GM21367 (cell line): ENCODE data around the gene GOLPH3.
A peak's percentile ranks its signal among the peaks of the same experiment; 100 is the strongest.
"Not testable (repeated sequence)": the region's sequence is repeated elsewhere in the genome, so short reads cannot be mapped to it uniquely, and the experiment has no call there.

Experiments
- ATAC-seq: cut with Tn5 transposase; IDR thresholded peaks from one replicate; pipeline ENCODE4 v1.9.1; 2021; ENCODE audit not compliant: unreplicated experiment

The GOLPH3 gene

DNA sequence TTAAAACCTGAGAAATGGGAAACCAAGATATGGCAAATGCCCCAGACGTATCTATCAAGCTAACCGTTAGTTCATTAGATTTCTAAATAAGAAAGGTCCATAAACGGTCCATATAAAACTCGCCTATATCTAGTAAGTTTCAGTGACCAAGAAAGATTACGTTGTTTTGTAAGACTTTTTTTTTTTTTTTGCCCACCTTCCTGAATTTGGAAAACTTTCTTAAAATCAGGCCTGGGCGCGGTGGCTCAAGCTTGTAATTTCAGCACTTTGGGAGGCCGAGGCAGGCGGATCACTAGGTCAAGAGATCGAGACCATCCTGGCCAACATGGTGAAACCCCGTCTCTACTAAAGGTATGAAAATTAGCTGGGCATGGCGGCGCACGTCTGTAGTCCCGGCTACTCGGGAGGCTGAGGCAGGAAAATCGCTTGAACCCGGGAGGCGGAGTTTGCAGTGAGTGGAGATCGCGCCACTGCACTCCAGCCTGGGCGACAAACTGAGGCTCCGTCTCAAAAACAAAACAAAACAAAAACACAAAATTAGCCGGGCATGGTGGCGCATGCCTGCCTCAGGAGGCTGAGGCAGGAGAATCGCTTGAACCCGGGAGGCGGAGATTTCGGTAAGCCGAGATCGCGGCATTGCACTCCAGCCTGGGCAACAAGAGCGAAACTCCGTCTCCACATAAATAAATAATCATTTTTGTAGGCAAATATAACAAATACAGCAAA, 1.8 kb downstream of the GOLPH3 start:
- not testable (repeated sequence) for ATAC-seq

DNA sequence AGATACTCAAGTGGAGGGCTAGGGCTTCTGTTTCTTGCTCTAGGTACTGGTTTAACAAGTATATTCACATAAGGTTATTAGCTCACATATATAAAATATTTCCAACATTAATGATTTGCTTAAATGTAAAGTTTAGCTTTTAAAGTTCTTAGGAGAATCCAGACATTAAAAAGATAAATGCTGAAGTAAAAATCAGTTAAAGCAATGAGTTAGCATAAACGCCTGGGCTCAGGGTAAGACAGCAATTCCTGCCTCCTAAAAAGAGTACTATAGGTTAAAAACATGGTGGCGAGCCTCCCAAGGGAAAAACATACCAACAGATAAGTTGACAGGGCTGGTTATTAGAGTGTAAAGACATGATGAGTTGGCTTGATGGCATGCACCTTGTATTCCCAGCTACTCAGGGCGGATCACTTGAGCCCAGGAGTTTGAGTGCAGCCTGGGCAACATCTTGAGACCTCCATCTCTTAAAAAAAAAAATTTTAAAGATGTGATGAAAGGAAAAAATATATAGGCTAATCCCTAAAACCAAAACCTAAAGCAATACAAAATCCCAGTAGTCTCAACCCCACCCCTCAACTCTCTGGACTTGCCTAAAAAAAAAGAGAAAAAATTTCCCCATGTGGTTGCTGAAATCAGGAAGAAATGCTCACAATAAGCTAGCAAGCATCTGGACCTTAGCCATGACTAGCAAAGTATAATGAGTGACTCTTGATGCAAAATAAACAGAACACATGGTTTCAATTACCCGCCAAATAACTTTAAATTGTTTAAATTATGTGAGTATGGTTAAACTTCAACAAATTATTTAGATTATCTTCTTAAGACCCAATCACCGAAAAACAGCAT, 3.6 kb downstream of the GOLPH3 start:
- no peak for ATAC-seq

DNA sequence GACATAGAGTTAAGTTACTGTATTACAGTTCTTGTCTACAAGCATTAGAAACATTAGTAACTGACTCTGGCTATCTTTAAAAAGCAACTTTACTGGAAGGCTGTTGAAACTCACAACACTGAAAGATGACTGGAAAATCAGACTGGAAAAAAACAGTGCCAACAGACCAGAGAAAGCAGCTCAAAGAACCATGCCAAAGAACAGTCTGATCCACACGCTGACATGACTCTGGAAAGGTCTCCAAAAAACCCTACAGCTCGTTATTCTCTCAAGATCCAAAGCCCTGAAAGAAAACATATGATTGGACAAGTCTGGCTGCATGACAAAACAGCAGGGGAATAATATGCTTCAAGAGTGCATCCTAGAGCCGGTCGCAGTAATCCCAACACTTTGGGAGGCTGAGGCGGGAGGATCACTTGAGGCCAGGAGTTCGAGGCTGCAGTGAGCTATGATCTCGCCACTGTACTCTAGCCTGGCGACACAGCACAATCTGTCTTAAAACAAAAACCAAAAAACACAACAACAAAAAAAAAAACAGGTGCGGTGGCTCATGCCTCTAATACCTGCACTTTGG, 5.6 kb downstream of the GOLPH3 start:
- no peak for ATAC-seq

DNA sequence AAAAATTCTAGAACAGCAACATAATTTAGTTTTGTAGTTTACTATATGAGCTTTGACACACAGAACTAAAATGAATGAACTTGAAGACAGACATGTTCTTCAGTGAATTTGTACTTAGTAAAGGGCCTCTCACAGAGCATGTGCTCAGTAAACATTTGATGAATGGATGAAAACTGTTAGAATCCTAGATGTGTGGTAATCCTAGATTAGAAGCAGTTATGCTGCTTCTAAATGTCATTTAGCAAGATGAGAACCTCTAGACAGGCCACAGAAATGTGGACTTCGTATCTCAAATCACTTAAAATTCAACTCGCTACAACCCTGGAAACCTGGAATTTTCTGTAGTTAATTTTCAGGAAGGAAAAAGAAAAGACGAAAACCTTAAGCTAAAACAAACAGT, 8.5 kb downstream of the GOLPH3 start:
- no peak for ATAC-seq

DNA sequence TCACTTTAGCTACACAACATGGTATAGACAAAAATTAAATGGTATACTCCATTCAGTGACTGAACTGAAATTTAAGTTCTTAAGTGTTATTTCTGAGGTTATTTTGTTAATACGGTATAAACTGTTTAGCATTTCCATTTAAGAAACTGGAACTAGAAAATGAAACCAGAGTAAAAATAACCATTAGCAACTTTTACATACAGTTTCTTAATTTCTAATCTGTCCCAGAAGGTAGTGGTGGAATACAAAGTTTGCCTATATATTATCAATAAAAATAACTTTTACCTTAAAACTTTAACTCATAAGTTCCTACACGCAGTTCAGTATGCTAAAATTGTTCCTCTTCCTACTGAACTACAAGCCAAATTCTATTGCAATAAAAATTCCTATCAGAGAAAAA, 10.3 kb downstream of the GOLPH3 start:
- peak; percentile 50 for ATAC-seq

DNA sequence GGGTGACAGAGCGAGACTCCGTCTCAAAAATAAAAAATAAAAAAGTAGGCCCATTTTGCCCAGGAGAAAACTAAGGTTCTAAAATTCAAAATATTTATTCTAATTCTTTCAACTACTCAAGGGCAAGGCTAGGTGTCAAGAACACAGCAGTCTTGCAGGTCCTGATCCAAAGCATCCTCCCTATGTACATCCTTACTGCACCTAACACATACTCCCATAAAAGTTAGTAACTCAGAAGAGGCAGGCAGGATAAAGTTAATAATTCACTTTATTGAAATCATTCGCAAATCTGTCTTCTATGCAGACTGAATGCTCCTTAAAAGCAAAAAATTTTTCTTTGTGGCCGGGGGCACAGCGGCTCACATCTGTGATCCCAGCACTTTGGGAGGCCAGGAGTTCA, 11.1 kb downstream of the GOLPH3 start:
- ATAC-seq, result no peak

DNA sequence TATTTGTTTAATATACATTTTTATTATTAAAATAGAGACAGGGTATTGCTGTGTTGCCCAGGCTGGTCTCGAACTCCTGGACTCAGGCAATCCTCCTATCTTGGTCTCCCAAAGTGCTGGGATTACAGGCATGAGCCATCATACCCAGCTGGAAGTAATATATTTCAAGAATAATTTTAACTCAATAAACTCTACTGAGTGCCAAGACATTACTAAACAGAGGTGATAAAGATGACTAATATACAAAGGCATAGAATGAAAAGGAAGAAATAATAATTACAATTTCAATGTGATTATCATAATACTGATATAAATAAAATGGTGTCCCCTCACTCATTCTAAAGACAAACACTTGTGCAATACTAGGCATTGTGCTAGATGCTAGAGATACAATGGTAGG, 13.9 kb downstream of the GOLPH3 start:
- ATAC-seq, result no peak

DNA sequence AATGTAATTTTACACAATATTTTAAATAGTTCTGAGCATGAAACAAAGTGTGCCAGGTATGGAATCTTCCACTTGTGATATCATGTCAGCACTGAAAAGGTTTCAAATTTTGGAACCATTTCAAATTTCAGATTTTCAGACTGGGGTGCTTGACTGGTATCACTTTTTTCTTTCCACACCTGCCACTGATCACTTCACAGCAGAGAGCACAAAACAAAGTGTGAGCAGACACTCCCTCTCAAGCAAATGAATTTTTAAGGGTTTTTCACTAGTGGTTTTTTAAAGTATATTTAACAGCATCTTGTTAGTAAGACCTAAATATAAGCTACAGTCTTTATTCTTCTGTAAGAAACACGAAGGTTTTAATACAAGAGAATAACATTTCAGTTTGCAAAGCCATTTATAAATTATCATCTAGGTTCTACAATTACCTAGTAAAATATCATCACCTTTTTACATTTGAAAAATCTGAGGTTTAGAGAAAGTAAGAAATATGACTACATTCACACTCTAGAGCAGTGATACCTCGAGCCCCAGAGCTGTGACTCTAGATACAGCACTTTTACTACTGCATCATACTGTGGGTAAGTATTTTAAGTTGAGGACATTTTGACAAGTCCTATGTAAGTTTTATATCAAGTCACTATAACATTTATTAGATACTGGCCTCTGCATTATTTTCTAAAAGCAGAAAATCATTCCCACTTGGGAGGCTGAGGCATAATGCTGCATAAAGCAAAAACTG, 14.6 kb downstream of the GOLPH3 start:
- no peak for ATAC-seq

DNA sequence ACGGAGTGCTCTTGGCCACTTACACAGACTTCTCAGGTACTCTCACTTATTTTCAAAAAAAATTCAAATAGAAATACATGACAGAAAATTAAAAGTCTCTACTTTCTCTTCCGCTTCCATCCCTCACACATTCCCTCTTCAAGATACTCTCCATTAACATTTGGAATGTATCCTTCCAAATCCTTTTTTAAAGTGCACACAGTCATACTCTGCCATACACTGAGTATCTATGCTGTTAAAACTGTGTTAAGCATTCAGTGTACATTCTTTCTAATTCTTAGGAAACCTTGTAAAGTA, 15.5 kb downstream of the GOLPH3 start:
- no peak for ATAC-seq

DNA sequence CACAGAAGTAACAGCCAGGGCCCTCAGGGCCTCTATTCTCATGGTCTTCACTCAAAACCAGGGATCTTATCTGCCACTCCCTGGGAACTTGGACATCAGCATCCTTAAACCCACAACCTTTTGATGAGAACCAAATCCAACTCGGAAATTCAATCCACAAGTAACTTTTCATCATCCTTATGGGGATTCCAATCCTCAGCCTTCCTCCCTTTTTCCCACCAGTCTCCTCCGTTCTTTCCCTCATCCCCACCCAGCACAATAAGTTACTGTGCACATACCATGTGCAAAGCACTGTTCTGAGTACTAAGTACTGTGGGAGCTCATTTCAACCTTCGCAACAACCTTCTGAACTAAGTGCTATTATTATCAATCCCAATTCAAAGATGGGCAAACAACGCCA, 17.0 kb downstream of the GOLPH3 start:
- ATAC-seq, result no peak

DNA sequence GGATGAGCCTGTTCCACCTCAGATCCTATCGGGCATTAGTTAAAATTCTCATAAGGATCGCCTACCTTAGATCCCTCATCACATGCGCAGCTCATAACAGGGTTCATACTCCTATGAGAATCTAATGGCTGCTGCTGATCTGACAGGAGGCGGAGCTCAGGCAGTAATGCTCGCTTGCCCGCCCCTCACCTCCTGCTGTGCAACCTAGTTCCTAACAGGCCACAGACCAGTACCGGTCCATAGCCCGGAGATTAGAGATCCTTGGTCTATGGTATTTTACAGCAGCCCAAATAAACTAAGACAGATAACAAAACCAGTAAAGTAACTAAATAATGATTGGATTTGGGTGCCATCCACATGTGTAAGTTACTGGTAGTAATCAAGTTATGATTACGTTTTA, 17.5 kb downstream of the GOLPH3 start:
- no peak for ATAC-seq

DNA sequence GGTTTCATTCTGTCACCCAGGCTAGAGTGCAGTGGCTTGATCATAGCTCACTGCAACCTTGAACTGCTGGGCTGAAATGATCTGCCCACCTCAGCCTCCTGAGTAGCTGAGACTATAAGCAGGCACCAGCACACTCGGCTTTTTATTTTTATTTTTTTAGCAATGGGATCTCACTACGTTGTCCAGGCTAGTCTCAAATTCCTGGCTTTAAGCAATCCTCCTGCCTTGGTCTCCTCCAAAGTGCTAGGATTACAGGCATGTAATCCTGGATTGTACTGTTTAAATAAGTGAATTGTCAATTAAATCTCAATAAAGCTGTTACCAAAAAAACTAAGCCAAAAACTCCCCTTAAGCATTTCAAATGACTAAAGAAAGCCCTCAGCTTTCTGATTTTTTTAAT, 18.9 kb downstream of the GOLPH3 start:
- ATAC-seq, result no peak

DNA sequence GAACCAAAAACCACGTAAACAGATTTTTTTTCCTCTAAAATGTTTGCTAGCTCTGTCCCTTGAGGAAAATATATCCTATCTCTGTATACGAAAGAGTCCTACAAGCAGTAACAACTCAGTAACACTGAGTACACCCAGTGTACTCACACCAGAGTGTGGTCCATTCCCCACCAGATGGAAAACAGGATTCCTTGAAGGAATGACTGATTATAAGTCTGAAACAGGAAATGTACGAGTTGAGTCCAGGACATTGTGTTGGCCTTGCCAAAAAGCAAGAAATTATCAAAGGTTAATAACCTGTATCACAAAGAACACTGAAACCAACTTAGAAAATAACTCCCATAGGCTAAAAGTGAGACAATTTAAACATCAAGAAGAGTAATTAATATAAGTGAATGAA, 20.4 kb downstream of the GOLPH3 start:
- ATAC-seq, result no peak

DNA sequence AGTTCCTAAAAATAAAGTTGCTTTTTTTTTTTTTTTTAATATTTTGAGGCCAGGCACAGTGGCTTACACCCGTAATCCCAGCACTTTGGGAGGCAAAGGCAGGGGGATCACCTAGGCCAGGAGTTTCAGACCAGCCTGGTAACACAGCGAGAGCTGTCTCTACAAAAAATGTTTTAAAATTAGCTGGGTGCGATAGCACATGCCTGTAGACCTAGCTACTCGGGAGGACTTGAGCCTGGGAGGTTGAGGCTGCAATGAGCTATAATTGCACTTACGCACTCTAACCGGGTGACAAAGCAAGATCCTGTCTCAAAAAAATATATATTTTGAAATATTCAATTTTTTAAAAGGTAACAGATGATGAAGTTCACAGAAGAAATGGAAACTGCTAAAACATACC, 22.9 kb downstream of the GOLPH3 start:
- no peak for ATAC-seq

DNA sequence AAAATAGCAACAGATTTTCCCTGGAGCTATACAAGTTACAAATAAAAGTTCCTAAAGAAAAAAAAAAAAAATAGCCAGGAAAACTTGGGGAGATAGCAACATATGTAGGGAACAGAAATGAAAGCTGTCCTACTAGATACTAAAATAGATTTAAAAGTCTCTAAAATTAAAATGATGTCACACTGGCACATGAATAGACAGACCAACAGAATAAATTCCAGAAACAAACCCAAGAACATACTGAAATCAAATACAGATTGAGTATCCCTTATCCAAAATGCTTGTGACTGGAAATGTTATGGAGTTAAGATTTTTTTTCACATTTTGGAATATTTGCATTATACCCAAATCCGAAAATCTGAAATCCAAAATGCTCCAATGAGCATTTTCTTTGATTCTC, 23.8 kb downstream of the GOLPH3 start:
- no peak for ATAC-seq

DNA sequence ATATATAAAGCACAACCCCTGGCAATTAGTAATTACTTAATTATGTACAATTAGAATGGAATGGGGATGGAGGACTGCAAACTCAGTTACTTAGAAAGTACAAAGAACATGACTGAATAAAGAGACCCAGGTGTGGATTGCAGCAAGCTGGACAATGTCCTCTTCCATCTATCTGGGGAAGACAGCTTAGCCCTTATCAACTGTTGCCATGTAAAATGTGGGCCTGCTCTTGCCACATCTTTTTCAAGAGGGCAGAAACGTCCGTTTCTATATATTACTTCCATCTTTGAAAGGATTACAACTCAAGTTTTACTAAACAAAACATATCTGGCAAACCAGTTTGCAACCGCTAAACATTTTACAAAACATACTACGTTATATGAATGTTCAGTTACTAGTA, 26.2 kb downstream of the GOLPH3 start:
- ATAC-seq, result no peak

DNA sequence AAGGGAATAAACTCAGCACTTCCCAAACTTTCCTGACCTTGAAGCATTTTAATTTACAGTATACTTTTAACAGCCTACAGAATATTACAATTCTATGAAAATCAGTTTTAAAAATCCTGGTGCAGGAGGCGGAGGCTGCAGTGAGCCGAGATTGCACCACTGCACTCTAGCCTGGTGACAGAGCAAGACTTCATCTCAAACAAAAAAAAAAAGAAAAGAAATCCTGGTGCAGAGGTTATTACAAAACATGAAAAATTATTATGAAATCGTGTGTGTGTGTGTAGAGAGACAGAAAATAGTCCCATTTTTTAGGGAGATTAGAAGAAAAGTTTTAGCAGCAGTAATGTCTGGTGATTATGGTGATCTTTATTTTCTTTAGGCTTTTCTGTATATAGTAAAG, 26.9 kb downstream of the GOLPH3 start:
- no peak for ATAC-seq

DNA sequence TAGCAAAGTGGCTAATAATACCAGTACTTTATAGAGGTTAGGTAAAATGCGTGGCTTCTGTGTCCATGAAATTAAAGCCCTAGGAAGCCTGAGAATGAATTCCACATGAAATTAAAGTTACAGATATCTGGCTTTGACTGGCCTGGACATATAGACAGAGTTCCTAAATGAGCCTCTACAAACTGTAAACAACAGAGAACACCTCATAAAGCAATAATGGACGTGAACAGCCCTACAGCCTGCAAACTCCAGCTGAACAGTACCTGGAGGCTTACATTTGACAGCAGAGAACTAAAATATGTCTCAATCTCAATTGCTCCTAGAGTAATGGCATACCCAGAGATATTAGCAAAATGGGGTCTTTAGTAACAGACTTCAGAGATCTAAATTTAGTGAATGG, 28.7 kb downstream of the GOLPH3 start:
- ATAC-seq, result no peak

DNA sequence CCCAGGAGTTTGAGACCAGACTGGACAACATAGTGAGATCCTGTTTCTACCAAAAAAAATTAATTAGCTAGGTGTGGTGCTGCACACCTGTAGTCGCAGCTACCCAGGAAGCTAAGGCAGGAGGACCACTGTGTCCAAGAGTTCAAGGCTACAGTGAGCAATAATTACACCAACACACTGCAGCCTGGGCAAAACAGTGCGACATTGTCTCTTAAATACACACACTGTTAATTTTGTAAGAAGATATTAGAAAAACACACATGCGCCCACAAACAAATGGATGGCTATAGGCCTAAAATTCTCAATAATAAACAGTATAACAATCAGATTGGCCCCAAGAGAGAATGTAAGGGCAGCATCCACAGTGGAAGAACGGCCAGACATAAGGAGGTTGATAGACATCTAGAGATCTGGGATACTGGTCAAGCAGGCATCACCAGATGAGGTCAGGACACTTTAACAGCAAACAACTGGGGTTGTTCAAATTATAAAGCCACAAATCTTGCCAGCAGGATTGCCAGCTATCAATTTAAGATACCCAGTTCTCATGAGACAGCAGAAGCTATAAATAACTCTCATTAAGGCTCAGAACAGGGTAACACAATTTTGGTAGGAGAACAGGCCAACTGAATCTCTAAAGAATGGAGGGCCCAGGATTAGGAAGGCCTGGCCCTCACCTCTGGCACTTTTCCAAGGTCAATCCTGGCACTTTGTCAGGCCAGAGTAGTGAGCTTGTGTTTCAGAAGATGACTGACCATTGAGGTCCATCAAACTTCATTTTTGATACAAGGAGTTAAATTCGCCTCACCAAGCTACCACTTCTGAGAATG, 29.5 kb downstream of the GOLPH3 start:
- no peak for ATAC-seq

DNA sequence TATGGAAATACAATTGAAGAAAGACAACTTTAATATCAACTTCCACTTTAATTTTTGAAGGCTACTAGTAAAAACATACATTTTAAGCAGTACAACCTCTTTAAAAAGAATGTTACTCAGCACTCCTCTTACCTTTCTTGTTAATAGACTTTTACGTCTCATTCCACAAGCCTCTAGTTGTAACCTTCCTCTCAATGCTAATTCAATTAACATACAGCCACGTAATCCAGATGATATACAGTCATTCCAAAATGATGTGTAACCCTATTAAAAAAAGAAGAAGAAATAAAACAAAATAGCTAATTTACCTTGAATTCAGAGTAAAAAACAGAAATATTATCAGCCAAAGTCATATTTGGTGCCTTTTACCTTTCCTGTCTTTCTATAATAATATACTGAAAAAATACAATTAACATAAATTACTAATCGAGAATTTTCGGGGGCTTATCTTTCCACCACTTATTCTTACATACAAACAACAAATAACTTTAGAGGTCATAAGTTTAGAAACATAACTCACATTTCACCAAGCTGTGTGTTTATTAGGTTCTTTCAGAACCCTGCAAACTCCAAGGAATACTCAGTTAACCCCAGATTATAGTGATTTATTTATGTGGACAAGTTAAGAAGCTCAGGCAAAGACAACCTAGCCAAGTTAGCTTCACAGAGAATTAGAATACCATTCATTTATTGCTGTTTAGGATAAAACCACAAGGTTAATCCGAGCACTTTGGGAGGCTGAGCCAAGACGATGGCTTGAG, 30.3 kb downstream of the GOLPH3 start:
- no peak for ATAC-seq
